ENCODE results near the gene TSPAN9. TPM values are rescaled to one million over a fixed set of nuclear protein-coding genes. Genes with fewer than 3 reads are reported as not detected.
A peak's percentile ranks its signal among the peaks of the same experiment; 100 is the strongest.

TSPAN9 gene
- total RNA-seq, 3 donors from 2014 or later: 16.8 to 44.9 (median 36.9) TPM

DNA sequence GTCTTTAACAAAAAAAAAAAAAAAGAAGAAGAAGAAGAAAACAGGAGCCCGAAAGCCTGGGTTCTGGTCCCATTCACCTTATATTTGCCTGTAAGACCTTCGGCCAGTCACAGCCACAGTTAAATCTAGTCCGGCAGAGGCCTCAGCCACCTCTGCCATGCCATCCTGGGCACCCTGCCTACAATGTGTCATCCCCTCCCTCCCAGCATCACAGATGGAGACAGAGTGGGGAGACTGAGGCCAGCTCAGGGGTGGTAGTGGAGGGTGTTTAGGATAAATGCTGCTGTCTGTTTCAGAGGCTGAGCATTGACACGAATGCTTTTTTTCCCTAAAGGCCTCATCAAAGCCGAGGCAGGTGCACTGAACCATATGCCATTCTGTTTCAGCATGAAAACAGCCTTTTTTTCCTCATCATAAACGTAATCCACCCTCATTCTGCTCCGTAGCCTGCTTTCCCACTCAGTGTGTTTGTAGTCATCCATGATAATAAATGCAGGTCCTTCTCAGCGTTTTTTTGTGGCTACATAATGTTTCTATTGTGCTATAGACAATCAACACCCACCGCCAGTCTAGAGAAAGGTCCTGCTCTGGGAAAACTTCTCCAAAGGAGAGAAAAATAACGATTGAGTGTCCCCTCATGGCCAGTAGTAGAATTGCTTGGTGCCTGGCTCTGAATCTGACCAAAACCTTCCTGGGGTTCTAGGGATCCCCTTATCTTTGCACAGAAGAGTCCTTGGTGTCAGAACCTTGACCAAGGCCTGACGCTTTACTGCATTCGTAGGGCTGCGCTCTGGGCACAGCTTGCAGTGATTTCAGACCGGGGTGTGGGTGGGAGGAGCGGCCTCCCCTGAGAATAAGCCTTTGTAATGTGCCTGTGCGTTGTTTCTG lies 41.1 kb upstream of the TSPAN9 start:
- H3K27me3 ChIP-seq: no peaks in the 10 kb centered on the region
- H3K4me1 ChIP-seq: no peaks in the 10 kb centered on the region
- no peak overlapping the region for H3K27ac ChIP-seq
- TF ChIP-seq, protein P1, sequence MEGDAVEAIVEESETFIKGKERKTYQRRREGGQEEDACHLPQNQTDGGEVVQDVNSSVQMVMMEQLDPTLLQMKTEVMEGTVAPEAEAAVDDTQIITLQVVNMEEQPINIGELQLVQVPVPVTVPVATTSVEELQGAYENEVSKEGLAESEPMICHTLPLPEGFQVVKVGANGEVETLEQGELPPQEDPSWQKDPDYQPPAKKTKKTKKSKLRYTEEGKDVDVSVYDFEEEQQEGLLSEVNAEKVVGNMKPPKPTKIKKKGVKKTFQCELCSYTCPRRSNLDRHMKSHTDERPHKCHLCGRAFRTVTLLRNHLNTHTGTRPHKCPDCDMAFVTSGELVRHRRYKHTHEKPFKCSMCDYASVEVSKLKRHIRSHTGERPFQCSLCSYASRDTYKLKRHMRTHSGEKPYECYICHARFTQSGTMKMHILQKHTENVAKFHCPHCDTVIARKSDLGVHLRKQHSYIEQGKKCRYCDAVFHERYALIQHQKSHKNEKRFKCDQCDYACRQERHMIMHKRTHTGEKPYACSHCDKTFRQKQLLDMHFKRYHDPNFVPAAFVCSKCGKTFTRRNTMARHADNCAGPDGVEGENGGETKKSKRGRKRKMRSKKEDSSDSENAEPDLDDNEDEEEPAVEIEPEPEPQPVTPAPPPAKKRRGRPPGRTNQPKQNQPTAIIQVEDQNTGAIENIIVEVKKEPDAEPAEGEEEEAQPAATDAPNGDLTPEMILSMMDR (IDR thresholded peaks at IDR 0.05): peak in 1 of 3 donors; percentile 8
- TF ChIP-seq POLR2AphosphoS5 (IDR thresholded peaks at IDR 0.05) (no peak), POLR2A (IDR thresholded peaks at IDR 0.05) (no peak)
- intact Hi-C loops (cut with DNase I; ENCODE audit: low total_unique reads): no loop called here
- H3K36me3 ChIP-seq: no peaks in the 10 kb centered on the region
- H3K4me3 ChIP-seq: no peak overlapping the region
- no peaks in the 10 kb centered on the region for H3K9me3 ChIP-seq
- no peak for DNase-seq (ENCODE audit: low spot score in 2 of 2)

DNA sequence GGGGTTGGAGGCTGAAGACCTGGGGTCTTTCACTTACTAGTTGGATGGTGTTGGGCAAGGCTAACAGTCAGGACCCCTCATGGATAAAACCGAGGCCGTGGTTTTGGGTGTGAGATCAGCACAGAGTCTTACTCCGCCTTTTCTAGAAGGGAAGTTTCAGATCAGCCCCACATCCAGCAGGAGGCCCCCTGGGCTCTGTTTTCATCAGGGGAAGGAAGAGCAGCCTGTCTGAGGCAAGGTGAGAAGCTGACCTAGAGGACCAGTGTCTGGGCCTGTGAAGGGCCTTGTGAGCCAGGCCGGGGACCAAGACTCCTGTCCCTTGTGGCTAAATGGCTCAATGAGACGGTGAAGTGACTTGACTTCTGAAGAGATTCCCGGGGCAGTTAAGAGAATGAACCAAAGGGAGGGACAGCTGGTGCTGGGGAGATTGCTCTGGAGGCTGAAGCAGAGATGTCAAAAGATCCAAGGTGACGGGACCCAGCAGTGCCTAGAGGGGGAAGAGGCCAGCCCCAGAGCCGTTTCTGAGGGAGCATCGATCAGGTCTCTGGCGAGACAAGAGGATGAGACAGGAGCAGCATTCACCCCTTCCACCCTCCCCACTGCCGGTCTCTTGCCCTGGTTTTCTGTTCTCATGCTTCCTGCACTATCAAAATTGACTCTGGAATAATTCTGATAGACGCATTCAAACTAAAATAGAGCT lies 40.1 kb upstream of the TSPAN9 start:
- Histone ChIP-seq H3K4me3 (no peak overlapping the region), H3K9me3 (no peaks in the 10 kb centered on the region), H3K27ac (no peak overlapping the region), H3K4me1 (no peaks in the 10 kb centered on the region), H3K27me3 (no peaks in the 10 kb centered on the region), H3K36me3 (no peaks in the 10 kb centered on the region)
- DNase-seq (ENCODE audit: low spot score in 2 of 2): no peak
- intact Hi-C loops (cut with DNase I; ENCODE audit: low total_unique reads): no loop called here
- TF ChIP-seq POLR2A (IDR thresholded peaks at IDR 0.05) (no peak), POLR2AphosphoS5 (IDR thresholded peaks at IDR 0.05) (no peak)
- TF ChIP-seq, protein P1 (IDR thresholded peaks at IDR 0.05): no peak

DNA sequence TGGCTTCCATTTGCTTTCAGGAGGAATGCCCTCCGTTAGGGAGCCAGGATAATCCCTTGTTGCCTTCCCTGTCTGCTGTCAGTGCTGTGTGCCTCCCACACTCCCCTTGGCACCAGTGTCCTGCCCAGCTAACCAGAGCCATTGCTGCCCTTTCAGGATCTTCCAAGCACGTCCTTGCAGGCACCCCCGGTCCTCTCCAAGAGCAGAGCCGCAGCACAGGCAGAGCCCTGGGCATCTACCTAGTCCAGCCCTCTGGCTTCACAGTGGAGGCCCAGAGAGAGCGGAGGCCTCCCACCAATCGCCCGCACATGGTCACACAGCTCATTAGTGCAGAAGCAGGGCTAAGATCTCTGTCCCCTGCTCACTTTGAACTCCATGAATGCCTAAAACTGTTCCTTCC lies 39.0 kb upstream of the TSPAN9 start:
- Histone ChIP-seq H3K36me3 (no peaks in the 10 kb centered on the region), H3K9me3 (no peaks in the 10 kb centered on the region), H3K4me3 (no peak overlapping the region), H3K27ac (no peak overlapping the region), H3K4me1 (no peaks in the 10 kb centered on the region), H3K27me3 (no peaks in the 10 kb centered on the region)
- intact Hi-C loops (cut with DNase I; ENCODE audit: low total_unique reads): no loop called here
- no peak for TF ChIP-seq POLR2AphosphoS5 (IDR thresholded peaks at IDR 0.05)
- no peak for TF ChIP-seq POLR2A (IDR thresholded peaks at IDR 0.05)
- TF ChIP-seq, protein P1 (IDR thresholded peaks at IDR 0.05): no peak
- no peak for DNase-seq (ENCODE audit: low spot score in 2 of 2)

DNA sequence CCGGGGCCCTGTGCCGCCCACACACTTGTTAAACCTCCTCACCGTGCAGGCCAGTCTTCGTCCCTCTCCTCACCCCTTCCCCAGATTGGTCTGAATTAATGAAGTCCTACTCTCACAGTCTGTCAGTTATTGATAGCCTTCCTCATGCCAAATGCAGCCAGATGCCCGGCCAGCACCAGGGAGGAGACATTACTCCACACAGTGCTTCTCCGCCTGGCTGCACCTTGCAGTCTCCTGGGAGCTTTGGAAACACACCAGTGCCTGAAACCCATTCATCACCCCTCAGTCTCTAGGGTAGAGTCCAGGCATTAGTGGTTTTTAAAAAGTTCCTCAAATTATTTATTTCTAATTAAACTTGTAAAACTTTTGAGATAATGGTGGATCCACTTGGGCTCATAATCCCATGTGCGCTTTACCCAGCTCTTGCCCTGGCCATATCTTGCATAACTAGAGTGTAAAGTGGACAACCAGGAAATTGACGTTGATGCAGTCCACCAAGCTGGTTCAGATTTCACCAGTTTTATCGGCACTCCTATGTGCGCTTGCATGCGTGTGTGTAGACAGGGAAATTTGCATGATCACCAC lies 38.2 kb upstream of the TSPAN9 start:
- H3K27ac ChIP-seq: no peak overlapping the region
- no peaks in the 10 kb centered on the region for H3K36me3 ChIP-seq
- no peaks in the 10 kb centered on the region for H3K27me3 ChIP-seq
- TF ChIP-seq, protein P1 (IDR thresholded peaks at IDR 0.05): no peak
- TF ChIP-seq POLR2A (IDR thresholded peaks at IDR 0.05) (no peak), POLR2AphosphoS5 (IDR thresholded peaks at IDR 0.05) (no peak)
- H3K4me1 ChIP-seq: no peaks in the 10 kb centered on the region
- H3K4me3 ChIP-seq: no peak overlapping the region
- intact Hi-C loops (cut with DNase I; ENCODE audit: low total_unique reads): no loop called here
- no peak for DNase-seq (ENCODE audit: low spot score in 2 of 2)
- no peaks in the 10 kb centered on the region for H3K9me3 ChIP-seq
